H1 (cell line): ENCODE results near the gene POLN. TPM values are rescaled to one million over a fixed set of nuclear protein-coding genes. Genes with fewer than 3 reads are reported as not detected.

Experiments
- CTCF ChIA-PET: fragments of 300-600 bp; sonication (Branson Sonifier 250); formaldehyde crosslinking; loops from one replicate; lab custom pipeline; 2021; ENCODE audit not compliant: partially characterized antibody; lab: Charles Lee
- POLR2A ChIA-PET: fragments of 300-600 bp; sonication (Branson Sonifier 250); formaldehyde crosslinking; loops from one replicate; lab custom pipeline; 2021; ENCODE audit warnings: inconsistent platforms; ENCODE audit not compliant: partially characterized antibody; lab: Charles Lee
- DNase-seq, 2 experiments: peaks; one replicate each; pipeline versions ENCODE4 v3.0.0 to v3.0.0-alpha.2; 2010 to 2022; ENCODE audit warnings: low spot score in 2 of 2, low read depth in 1 of 2, mixed read lengths in 1 of 2
- FAIRE-seq: peaks from 2 replicates; lab custom pipeline; 2011; peaks lifted over from hg19 to GRCh38; lab: Jason Lieb, UNC
- H2AFZ ChIP-seq: 2 replicates; pipeline ENCODE4 v1.8.1; 2012; ENCODE audit warnings: low read length, inconsistent platforms
- H2AK5ac ChIP-seq: 2 replicates; pipeline ENCODE4 v1.6.1; 2013; ENCODE audit warnings: low read depth, low read length
- H2BK120ac ChIP-seq: replicated peaks from 2 replicates; pipeline ENCODE3; 2013; ENCODE audit warnings: low read depth, low read length, inconsistent platforms
- H2BK12ac ChIP-seq: 2 replicates; pipeline ENCODE4 v1.6.1; 2013; ENCODE audit warnings: low read depth, low read length
- H2BK15ac ChIP-seq: 2 replicates; pipeline ENCODE4 v1.6.1; 2013; ENCODE audit warnings: low read length
- H2BK20ac ChIP-seq: 2 replicates; pipeline ENCODE4 v1.6.1; 2013; ENCODE audit warnings: low read length
- H2BK5ac ChIP-seq: 2 replicates; pipeline ENCODE4 v1.6.1; 2013; ENCODE audit warnings: low read depth, low read length
- H3K14ac ChIP-seq: 2 replicates; pipeline ENCODE4 v1.6.1; 2013; ENCODE audit warnings: inconsistent platforms; ENCODE audit not compliant: insufficient read length
- H3K18ac ChIP-seq: 2 replicates; pipeline ENCODE4 v1.6.1; 2013; ENCODE audit warnings: low read length; ENCODE audit errors: extremely low read depth
- H3K23ac ChIP-seq: 2 replicates; pipeline ENCODE4 v1.6.1; 2013; ENCODE audit warnings: inconsistent platforms; ENCODE audit not compliant: insufficient read length
- H3K23me2 ChIP-seq: 2 replicates; pipeline ENCODE4 v1.6.1; 2013; ENCODE audit warnings: low read depth, low read length
- H3K27ac ChIP-seq: 2 replicates; pipeline ENCODE4 v1.6.1; 2011; ENCODE audit warnings: low read depth, low read length, inconsistent platforms
- H3K27me3 ChIP-seq, 4 experiments: replicated peaks in 1 of 4; 1 replicate in 1 of 4; 2 replicates in 3 of 4; pipeline versions ENCODE4 v1.6.1 to v1.8.1; 2011 to 2013; ENCODE audit warnings: low read length in 3 of 4, mild to moderate bottlenecking in 3 of 4, inconsistent platforms in 2 of 4, mixed read lengths in 2 of 4, moderate library complexity in 1 of 4; ENCODE audit not compliant: control insufficient read depth in 3 of 4, insufficient read depth in 3 of 4; ENCODE audit errors: extremely low read depth in 1 of 4
- H3K36me3 ChIP-seq, 4 experiments: 2 replicates each; pipeline versions ENCODE4 v1.6.1 to v1.8.1; 2011 to 2013; ENCODE audit warnings: mild to moderate bottlenecking in 4 of 4, low read length in 3 of 4, moderate library complexity in 2 of 4, control low read depth in 1 of 4, inconsistent platforms in 1 of 4; ENCODE audit not compliant: insufficient read depth in 4 of 4, control insufficient read depth in 2 of 4
- H3K4ac ChIP-seq: replicated peaks from 2 replicates; pipeline ENCODE3; 2013; ENCODE audit warnings: low read length, low read depth, mixed read lengths, inconsistent platforms; ENCODE audit not compliant: insufficient read length
- H3K4me1 ChIP-seq, 4 experiments: replicated peaks in 1 of 4; 1 replicate in 1 of 4; 2 replicates in 3 of 4; pipeline versions ENCODE4 v1.6.1 to v1.8.1; 2011 to 2013; ENCODE audit warnings: low read length in 3 of 4, inconsistent platforms in 2 of 4, mixed read lengths in 1 of 4; ENCODE audit not compliant: insufficient read depth in 4 of 4, control insufficient read depth in 3 of 4
- H3K4me2 ChIP-seq, 2 experiments: 2 replicates each; pipeline versions ENCODE4 v1.6.1 to v1.8.1; 2011 to 2013; ENCODE audit warnings: low read depth in 2 of 2, low read length in 2 of 2, control low read depth in 1 of 2, inconsistent platforms in 1 of 2, mild to moderate bottlenecking in 1 of 2; ENCODE audit not compliant: insufficient read depth in 1 of 2
- H3K4me3 ChIP-seq, 4 experiments: fragments of 200-600, 300-600 bp in 1 of 4; sonication (generic), shearing (Covaris generic), sonication (Bioruptor Twin) in 1 of 4; 2 replicates each; pipeline versions ENCODE4 v1.5.1 to v1.8.1; 2011 to 2016; ENCODE audit warnings: low read length in 4 of 4, low read depth in 3 of 4, control low read depth in 2 of 4, inconsistent platforms in 2 of 4, mild to moderate bottlenecking in 2 of 4, mixed read lengths in 1 of 4, moderate library complexity in 1 of 4; ENCODE audit not compliant: insufficient read depth in 2 of 4; ENCODE audit errors: extremely low read depth in 1 of 4
- H3K56ac ChIP-seq: replicated peaks from 2 replicates; pipeline ENCODE3; 2013; ENCODE audit warnings: low read depth, mild to moderate bottlenecking, mixed read lengths, low read length, inconsistent platforms; ENCODE audit not compliant: insufficient read length
- H3K79me1 ChIP-seq: 2 replicates; pipeline ENCODE4 v1.6.1; 2013; ENCODE audit warnings: low read depth, low read length, control low read depth
- H3K79me2 ChIP-seq, 2 experiments: 2 replicates each; pipeline versions ENCODE4 v1.6.1 to v1.8.1; 2012 to 2013; ENCODE audit warnings: low read length in 2 of 2, mild to moderate bottlenecking in 2 of 2, inconsistent platforms in 1 of 2; ENCODE audit not compliant: insufficient read depth in 2 of 2, control insufficient read depth in 1 of 2
- H3K9ac ChIP-seq, 4 experiments: replicated peaks in 1 of 4; 1 replicate in 1 of 4; 2 replicates in 3 of 4; pipeline versions ENCODE4 v1.6.1 to v1.8.1; 2011 to 2013; ENCODE audit warnings: low read depth in 3 of 4, low read length in 3 of 4, control low read depth in 2 of 4, mild to moderate bottlenecking in 2 of 4, moderate library complexity in 2 of 4, inconsistent platforms in 1 of 4; ENCODE audit errors: extremely low read depth in 1 of 4
- H3K9me3 ChIP-seq, 2 experiments: 2 replicates each; pipeline versions ENCODE4 v1.6.1 to v1.8.1; 2012 to 2013; ENCODE audit warnings: mild to moderate bottlenecking in 2 of 2, moderate library complexity in 2 of 2, control low read depth in 1 of 2, inconsistent platforms in 1 of 2, low read depth in 1 of 2, low read length in 1 of 2, mixed read lengths in 1 of 2; ENCODE audit not compliant: insufficient read depth in 2 of 2
- H4K20me1 ChIP-seq, 2 experiments: replicated peaks in 1 of 2; 2 replicates each; pipeline versions ENCODE3 to v1.8.1; 2011 to 2013; ENCODE audit warnings: inconsistent platforms in 2 of 2, low read length in 2 of 2, mild to moderate bottlenecking in 1 of 2; ENCODE audit not compliant: insufficient read depth in 2 of 2, control insufficient read depth in 1 of 2
- H4K5ac ChIP-seq: 2 replicates; pipeline ENCODE4 v1.6.1; 2013; ENCODE audit warnings: low read length, low read depth, mixed read lengths, inconsistent platforms; ENCODE audit not compliant: insufficient read length
- H4K8ac ChIP-seq: 2 replicates; pipeline ENCODE4 v1.8.0; 2013; ENCODE audit warnings: mild to moderate bottlenecking, moderate library complexity, low read length, inconsistent platforms; ENCODE audit not compliant: insufficient read depth; ENCODE audit errors: extremely low read depth
- H4K91ac ChIP-seq: replicated peaks from 2 replicates; pipeline ENCODE3; 2013; ENCODE audit warnings: low read length, mixed read lengths, inconsistent platforms; ENCODE audit not compliant: insufficient read length
- ATF2 ChIP-seq: IDR thresholded peaks from 2 replicates; pipeline ENCODE4 v1.6.1; 2012; ENCODE audit warnings: low read length, inconsistent platforms
- BACH1 ChIP-seq: IDR thresholded peaks from 2 replicates; pipeline ENCODE4 v1.6.1; 2012; ENCODE audit warnings: low read length, improper control_type of control experiment
- EGR1 ChIP-seq: IDR thresholded peaks from 2 replicates; pipeline ENCODE4 v1.6.1; 2011; ENCODE audit warnings: low read depth, low read length, borderline replicate concordance
- JUN ChIP-seq: IDR thresholded peaks from 2 replicates; pipeline ENCODE4 v1.6.1; 2011; ENCODE audit warnings: low read depth, mild to moderate bottlenecking, improper control_type of control experiment, low read length
- PHF8 ChIP-seq: fragments of 200-600 bp; sonication (generic); conservative IDR thresholded peaks from 2 replicates; pipeline ENCODE4 v1.7.1; 2012; ENCODE audit warnings: low read depth, mild to moderate bottlenecking, inconsistent platforms, low read length, moderate library complexity
- RAD21 ChIP-seq, 2 experiments: IDR thresholded peaks in 1 of 2; conservative IDR thresholded peaks in 1 of 2; 2 replicates each; pipeline ENCODE4 v1.6.1; 2011; ENCODE audit warnings: low read depth in 2 of 2, low read length in 2 of 2, improper control_type of control experiment in 1 of 2, inconsistent platforms in 1 of 2, mild to moderate bottlenecking in 1 of 2, moderate library complexity in 1 of 2
- TAF1 ChIP-seq: IDR thresholded peaks from 2 replicates; pipeline ENCODE4 v1.6.1; 2011; ENCODE audit warnings: mild to moderate bottlenecking, low read depth, low read length
- TAF7 ChIP-seq: optimal IDR thresholded peaks from 2 replicates; pipeline ENCODE3; 2011; ENCODE audit warnings: low read depth, mild to moderate bottlenecking, inconsistent platforms, low read length, moderate library complexity, borderline replicate concordance
- whole genome bisulfite sequencing, 2 experiments: shearing (Covaris generic) in 1 of 2; methylation state at CpG; one replicate each; pipeline versions ENCODE4 v1.1.6 to v1.1.7; 2013 to 2015; ENCODE audit warnings: low lambda C conversion rate in 2 of 2, mixed read lengths in 2 of 2, inconsistent platforms in 1 of 2, low coverage in 1 of 2, missing lambda C conversion rate in 1 of 2; ENCODE audit not compliant: insufficient replicate concordance in 2 of 2, insufficient coverage in 1 of 2, insufficient read length in 1 of 2; ENCODE audit errors: extremely low coverage in 1 of 2, missing lambda C conversion rate in 1 of 2; 5-methylcytosine and 5-hydroxymethylcytosine counted together
- polyA plus RNA-seq, 7 experiments: library from polyadenylated mRNA; depleted of rRNA in 3 of 7; stranded (reverse) in 5 of 7; unstranded in 2 of 7; fragments of >200 nt in 5 of 7; fragments of 200-250 nt in 2 of 7; gene quantifications; 1 replicate in 5 of 7; 2 replicates in 1 of 7; 4 replicates in 1 of 7; pipeline versions ENCODE4 v1.2.1 to v1.2.3, GENCODE V29; 2011 to 2013; ENCODE audit warnings: missing spikeins in 2 of 7, mixed read lengths in 2 of 7
- total RNA-seq: library from RNA; stranded (reverse); fragmentation: NEBNext Ultra II Directional; extraction: Animal tissue kit (Norgen Biotek cat#: 25700); gene quantifications from 2 replicates; pipeline ENCODE4 v1.2.1, GENCODE V29; 2021

The POLN gene
- total and polyA plus RNA-seq, 2 of the 8 experiments (the other 6 are each of a cell fraction or from before 2014, with no cell fraction given), result 0.98 to 1.5 TPM

DNA sequence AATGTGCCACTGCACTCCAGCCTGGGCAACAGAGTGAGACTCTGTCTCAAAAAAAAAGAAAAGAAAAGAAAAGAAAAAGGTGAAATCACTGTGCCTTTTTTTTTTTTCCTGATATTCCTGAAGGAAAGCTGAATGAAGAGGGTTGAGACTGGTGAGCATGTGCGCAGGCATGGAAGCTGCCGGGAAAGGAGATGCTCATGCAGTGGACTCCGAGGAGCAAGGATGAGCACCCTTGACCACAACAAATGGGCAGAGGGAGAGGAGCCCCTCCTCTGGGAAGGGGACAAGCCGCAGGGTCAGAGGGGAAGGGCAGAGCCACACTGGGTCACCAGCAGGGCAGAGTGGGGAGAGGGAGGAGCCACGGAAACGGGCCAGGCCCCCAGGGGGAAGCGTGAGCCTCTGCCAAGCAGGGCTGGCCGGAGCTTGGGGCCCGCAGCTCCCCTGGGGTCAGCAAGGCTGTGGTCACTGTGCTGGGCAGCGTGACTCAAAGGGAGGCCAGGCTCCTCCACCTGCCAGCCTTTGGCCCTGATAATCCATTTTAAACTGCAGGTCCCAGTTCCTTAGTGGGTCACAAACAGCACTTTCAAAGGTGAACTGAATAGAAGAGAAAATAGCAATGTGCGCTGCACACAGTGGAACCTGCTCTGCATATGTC is 102.9 kb downstream of the POLN start:
- Histone ChIP-seq H3K4ac (no peak overlapping the region), H3K36me3 (no peaks in the 10 kb centered on the region), H3K23me2 (no peaks in the 10 kb centered on the region), H3K27me3 (peaks cover 18 to 77% (median 48%) of the 10 kb centered on the region in 4 experiments), H4K91ac (no peak overlapping the region), H3K4me1 (peaks cover 0 to 5% (median 4%) of the 10 kb centered on the region in 4 experiments; a peak in 6 of 7 replicates), H2BK5ac (no peak overlapping the region), H3K9me3 (no peaks in the 10 kb centered on the region), H3K79me2 (no peaks in the 10 kb centered on the region), H4K8ac (no peak overlapping the region), H2BK15ac (no peak overlapping the region), H2AFZ (no peak overlapping the region), H2BK20ac (no peak overlapping the region), H3K9ac (no peak overlapping the region), H3K4me2 (no peak overlapping the region), H3K4me3 (no peak overlapping the region), H3K14ac (no peak overlapping the region), H2AK5ac (no peak overlapping the region), H4K5ac (no peak overlapping the region), H2BK12ac (no peak overlapping the region), H2BK120ac (no peak overlapping the region), H4K20me1 (peaks cover 8 to 12% of the 10 kb centered on the region in 2 experiments), H3K23ac (no peak overlapping the region), H3K18ac (no peak overlapping the region), H3K27ac (no peak overlapping the region), H3K79me1 (no peaks in the 10 kb centered on the region), H3K56ac (no peak overlapping the region)
- ChIA-PET POLR2A (no interaction called here), CTCF (interaction anchor here (0.8 to 1.0 kb wide), 3 partner anchors 23 to 52 kb away, joined by 3 read pairs; no protein-coding TSS in a partner anchor)
- whole genome bisulfite sequencing, 2 experiments, result 74% methylated on average over 11 of the region's 11 CpGs; no CpG with 5 or more reads in 1 of the 2 experiments
- FAIRE-seq (no peak), DNase-seq (no peak)
- TF ChIP-seq TAF1 (no peak), PHF8 (no peak), BACH1 (no peak), ATF2 (no peak), TAF7 (no peak), RAD21 (IDR thresholded peaks at IDR 0.05 in 1 of 2, conservative IDR thresholded peaks at IDR 0.05 in 1 of 2; ENCODE audit: low read depth in 2 of 2, low read length in 2 of 2) (no peak), EGR1 (no peak), JUN (no peak)
